COLO829 (cell line): ENCODE results near the gene ADAT3.

Experiments
- DNase-seq: peaks from one replicate; pipeline ENCODE4 v3.0.0; 2012; ENCODE audit warnings: low spot score

ADAT3 gene

DNA sequence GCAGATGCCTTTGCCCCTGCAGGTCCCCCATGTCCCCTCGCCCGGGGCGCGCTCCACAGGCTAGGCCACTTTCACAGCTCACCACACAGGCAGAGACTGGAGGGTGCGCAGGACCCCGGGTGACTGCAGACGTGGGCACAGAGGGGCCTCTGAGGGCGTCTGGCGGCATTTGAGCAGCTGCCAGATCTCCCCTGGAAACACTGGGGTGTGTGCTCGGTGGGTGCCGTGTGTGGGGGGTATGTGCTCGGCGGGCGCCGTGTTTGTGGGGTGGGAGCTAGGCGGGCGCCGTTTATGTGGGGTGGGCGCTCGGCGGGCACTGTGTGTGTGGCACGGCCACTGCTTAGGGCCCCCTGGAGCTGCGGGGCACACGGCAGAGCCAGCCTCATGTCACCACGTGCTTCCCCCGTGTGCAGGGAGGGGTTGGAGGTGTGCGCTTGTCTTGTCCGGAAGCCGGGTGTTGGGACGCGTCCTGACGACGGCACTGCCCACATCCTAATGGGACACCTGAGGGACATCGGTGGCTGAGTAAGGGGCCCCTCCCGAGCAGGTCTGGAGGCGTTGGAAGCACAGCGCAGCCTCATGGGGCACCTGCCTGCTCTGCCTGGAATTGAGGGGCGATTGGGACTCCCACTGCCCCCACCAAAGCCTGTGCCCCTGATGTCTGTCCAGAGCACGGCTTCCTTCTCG lies 52.5 kb downstream of the ADAT3 start:
- no peak for DNase-seq

GRCh38 chr19:1959928-1960589 lies 54.9 kb downstream of the ADAT3 start:
- no peak for DNase-seq

GRCh38 chr19:1961000-1961883 lies 56.0 kb downstream of the ADAT3 start:
- DNase-seq, result no peak

DNA sequence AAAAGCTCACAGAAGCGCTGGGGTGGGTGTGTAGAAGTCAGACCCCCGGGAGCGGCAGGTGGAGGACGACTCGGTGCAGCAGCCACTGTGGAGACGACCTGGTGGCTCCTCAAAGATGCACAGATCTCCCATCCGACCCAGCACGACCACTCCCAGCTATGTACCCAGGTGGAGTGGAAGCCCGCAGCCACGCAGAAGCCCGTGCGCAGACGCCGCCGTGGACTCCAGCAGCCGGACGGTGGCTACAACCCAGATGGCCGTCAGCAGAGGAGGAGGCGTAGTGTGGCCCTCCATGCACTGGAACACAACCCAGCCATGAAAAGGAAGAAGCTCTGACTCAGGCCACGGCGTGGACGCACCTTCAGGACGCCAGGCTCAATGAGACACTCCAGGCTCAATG lies 57.5 kb downstream of the ADAT3 start:
- DNase-seq, result no peak
